ENCODE measurements around the gene CIROP.
A peak's percentile ranks its signal among the peaks of the same experiment; 100 is the strongest.

CIROP gene

GRCh38 chr14:23130871-23131270 is 26.1 kb upstream of the CIROP start:
- no peak for DNase-seq

GRCh38 chr14:23129759-23130316 is 25.0 kb upstream of the CIROP start:
- DNase-seq: no peak

GRCh38 chr14:23128969-23129758 is 24.4 kb upstream of the CIROP start:
- DNase-seq: no peak

- DNase-seq: no peak
These were observed 23.1 kb upstream of the CIROP start for GRCh38 chr14:23127861-23128260.

GRCh38 chr14:23126548-23127278 is 21.9 kb upstream of the CIROP start:
- DNase-seq: no peak

- DNase-seq: no peak
These were observed 21.2 kb upstream of the CIROP start for GRCh38 chr14:23125933-23126524.

- DNase-seq: no peak
These were observed 20.2 kb upstream of the CIROP start for GRCh38 chr14:23125011-23125410.

GRCh38 chr14:23124337-23124954 is 19.7 kb upstream of the CIROP start:
- DNase-seq: no peak

- no peak for DNase-seq
These were observed 18.6 kb upstream of the CIROP start for GRCh38 chr14:23123419-23123818.

- DNase-seq: no peak
These were observed 17.3 kb upstream of the CIROP start for GRCh38 chr14:23122086-23122485.

- DNase-seq: no peak
These were observed 16.6 kb upstream of the CIROP start for GRCh38 chr14:23121361-23121771.

- peak; percentile 86 for DNase-seq
These were observed 15.9 kb upstream of the CIROP start for GRCh38 chr14:23120541-23121251.

GRCh38 chr14:23119363-23120327 is 14.9 kb upstream of the CIROP start:
- no peak for DNase-seq

- DNase-seq: no peak
These were observed 13.9 kb upstream of the CIROP start, which contains the start of gene CEBPE for GRCh38 chr14:23118506-23119362. Gene CEBPE (minus strand): TSS chr14:23119255. CDS start chr14:23119091, 164 bp downstream.

- no peak for DNase-seq
These were observed 12.7 kb upstream of the CIROP start for GRCh38 chr14:23117371-23118020.

GRCh38 chr14:23115918-23116317 is 11.1 kb upstream of the CIROP start:
- no peak for DNase-seq

- DNase-seq: no peak
These were observed 10.4 kb upstream of the CIROP start for GRCh38 chr14:23115039-23115731.

- no peak for DNase-seq
These were observed 9.9 kb upstream of the CIROP start for GRCh38 chr14:23114669-23115038.

GRCh38 chr14:23114120-23114458 is 9.3 kb upstream of the CIROP start:
- DNase-seq: no peak

Measured in NCI-H1436 (cell line).